GM23338 (cell line): ENCODE measurements around the gene ISL1. TPM values are rescaled to one million over a fixed set of nuclear protein-coding genes. Genes with fewer than 3 reads are reported as not detected.
A peak's percentile ranks its signal among the peaks of the same experiment; 100 is the strongest.

Experiments
- ATAC-seq: fragments of 200-7000 bp; cut with Tn5 transposase; 3 replicates; pipeline ENCODE4 v1.9.1; 2020
- DNase-seq: peaks from one replicate; pipeline ENCODE4 v3.0.0-alpha.2; 2015; ENCODE audit warnings: low spot score
- H2AFZ ChIP-seq: fragments of 200-600 bp; sonication (generic); 2 replicates; pipeline ENCODE4 v1.8.0; 2016; ENCODE audit warnings: antibody characterized with exemption, mild to moderate bottlenecking, moderate library complexity
- H3F3A ChIP-seq: fragments of 200-600 bp; sonication (generic); replicated peaks from 2 replicates; pipeline ENCODE4 v1.8.0; 2017; ENCODE audit warnings: antibody characterized with exemption, mixed run types, low read depth
- H3K27ac ChIP-seq: fragments of 200-600 bp; sonication (generic); 2 replicates; pipeline ENCODE4 v1.6.1; 2016; ENCODE audit warnings: low read depth
- H3K27me3 ChIP-seq: fragments of 200-600 bp; sonication (generic); 2 replicates; pipeline ENCODE4 v1.8.0; 2016; ENCODE audit warnings: mild to moderate bottlenecking, mixed run types, moderate library complexity; ENCODE audit not compliant: insufficient read depth
- H3K36me3 ChIP-seq: fragments of 200-600 bp; sonication (generic); 2 replicates; pipeline ENCODE4 v1.8.0; 2016; ENCODE audit warnings: mild to moderate bottlenecking; ENCODE audit not compliant: insufficient read depth
- H3K4me1 ChIP-seq: fragments of 200-600 bp; sonication (generic); 2 replicates; pipeline ENCODE4 v1.8.0; 2016; ENCODE audit warnings: mild to moderate bottlenecking, moderate library complexity; ENCODE audit not compliant: insufficient read depth
- H3K4me2 ChIP-seq: fragments of 200-600 bp; sonication (generic); 2 replicates; pipeline ENCODE4 v1.7.1; 2017; ENCODE audit warnings: mixed run types
- H3K4me3 ChIP-seq: fragments of 200-600 bp; sonication (generic); 2 replicates; pipeline ENCODE4 v1.6.1; 2016; ENCODE audit warnings: mixed run types
- H3K79me2 ChIP-seq: fragments of 200-600 bp; sonication (generic); replicated peaks from 2 replicates; pipeline ENCODE4 v1.8.0; 2017; ENCODE audit warnings: mild to moderate bottlenecking; ENCODE audit not compliant: insufficient read depth
- H3K9me2 ChIP-seq: fragments of 200-600 bp; sonication (generic); 2 replicates; pipeline ENCODE4 v1.8.0; 2017; ENCODE audit not compliant: insufficient read depth
- H4K20me1 ChIP-seq: fragments of 200-600 bp; sonication (generic); replicated peaks from 2 replicates; pipeline ENCODE4 v1.8.0; 2017; ENCODE audit warnings: mild to moderate bottlenecking; ENCODE audit not compliant: insufficient read depth
- H3K27ac Mint-ChIP-seq: 2 replicates; pipeline ENCODE4 v1.8.0; 2020; ENCODE audit warnings: inconsistent platforms, mild to moderate bottlenecking, moderate library complexity, mixed read lengths
- H3K27me3 Mint-ChIP-seq: 3 replicates; pipeline ENCODE4 v1.8.0; 2022; ENCODE audit warnings: low read depth, mild to moderate bottlenecking, moderate library complexity, mixed read lengths, inconsistent platforms; ENCODE audit not compliant: insufficient read depth, poor library complexity
- H3K36me3 Mint-ChIP-seq: 3 replicates; pipeline ENCODE4 v1.8.0; 2021; ENCODE audit warnings: low read depth, mild to moderate bottlenecking, inconsistent platforms, moderate library complexity, mixed read lengths
- H3K4me1 Mint-ChIP-seq: 3 replicates; pipeline ENCODE4 v1.8.0; 2020; ENCODE audit warnings: mild to moderate bottlenecking, inconsistent platforms, mixed read lengths
- H3K4me3 Mint-ChIP-seq: 3 replicates; pipeline ENCODE4 v1.8.0; 2021; ENCODE audit warnings: moderate library complexity, mild to moderate bottlenecking, inconsistent platforms, mixed read lengths
- H3K9me3 Mint-ChIP-seq: 3 replicates; pipeline ENCODE4 v1.8.0; 2020; ENCODE audit warnings: moderate library complexity, mild to moderate bottlenecking, inconsistent platforms, mixed read lengths
- CREB1 ChIP-seq: fragments of 250-450 bp; sonication (Bioruptor Pico); IDR thresholded peaks from 2 replicates; pipeline ENCODE4 v1.5.0; 2020; ENCODE audit warnings: low read depth, mild to moderate bottlenecking, moderate library complexity
- EZH2 ChIP-seq: fragments of 200-600 bp; sonication (generic); IDR thresholded peaks from one replicate; pipeline ENCODE4 v1.8.0; 2017; ENCODE audit warnings: antibody characterized with exemption, mild to moderate bottlenecking, low read depth; ENCODE audit not compliant: unreplicated experiment
- JUNB ChIP-seq: IDR thresholded peaks from one replicate; pipeline ENCODE4 v1.6.1; 2016; ENCODE audit warnings: antibody characterized with exemption; ENCODE audit not compliant: unreplicated experiment
- STAT1 ChIP-seq: IDR thresholded peaks from one replicate; pipeline ENCODE4 v1.6.1; 2016; ENCODE audit warnings: antibody characterized with exemption; ENCODE audit not compliant: unreplicated experiment
- ZNF114 ChIP-seq: fragments of 250-450 bp; sonication (Bioruptor Pico); IDR thresholded peaks from 2 replicates; pipeline ENCODE4 v1.5.0; 2020; ENCODE audit warnings: mild to moderate bottlenecking, moderate library complexity
- ZNF331 ChIP-seq: fragments of 250-450 bp; sonication (Bioruptor Pico); IDR thresholded peaks from 2 replicates; pipeline ENCODE4 v1.5.0; 2020; ENCODE audit warnings: low read depth, mild to moderate bottlenecking, moderate library complexity
- polyA plus RNA-seq: library from polyadenylated mRNA; unstranded; fragments of >200 nt; fragmentation: Nextera tagmentation; extraction: Ambion mirVana; gene quantifications from 2 replicates; pipeline ENCODE4 v1.2.1, GENCODE V29; 2016
- total RNA-seq: library from RNA; depleted of rRNA; stranded (reverse); fragments of >200 nt; shearing (Covaris generic); gene quantifications from 2 replicates; pipeline ENCODE4 v1.2.3, GENCODE V29; 2014
- TF ChIP-seq, protein P1 (sequence below), 2 experiments: fragments of 200-600 bp in 1 of 2; sonication (generic) in 1 of 2; conservative IDR thresholded peaks; 2 replicates each; pipeline versions ENCODE4 v1.5.1 to v1.6.1; 2016 to 2017; ENCODE audit warnings: antibody characterized with exemption in 2 of 2, low read depth in 2 of 2, mild to moderate bottlenecking in 2 of 2, moderate library complexity in 1 of 2
- TF ChIP-seq, protein P2 (sequence below): IDR thresholded peaks from one replicate; pipeline ENCODE4 v1.6.1; 2018; ENCODE audit warnings: antibody characterized with exemption; ENCODE audit not compliant: unreplicated experiment
- TF ChIP-seq, protein P3 (sequence below): fragments of 250-450 bp; sonication (Bioruptor Pico); IDR thresholded peaks from 2 replicates; pipeline ENCODE4 v1.5.0; 2020; ENCODE audit warnings: mild to moderate bottlenecking, moderate library complexity

The ISL1 gene
- total and polyA plus RNA-seq, 2 experiments from 2014 or later = 0.38 to 0.55 TPM

- H3K27me3 Mint-ChIP-seq = no peaks in the 10 kb centered on the region
- Histone ChIP-seq H2AFZ (no peak overlapping the region), H3K4me1 (no peaks in the 10 kb centered on the region), H4K20me1 (no peaks in the 10 kb centered on the region), H3F3A (no peaks in the 10 kb centered on the region), H3K27me3 (no peaks in the 10 kb centered on the region), H3K4me2 (no peak overlapping the region), H3K27ac (no peak overlapping the region), H3K4me3 (no peak overlapping the region), H3K79me2 (no peaks in the 10 kb centered on the region), H3K36me3 (no peaks in the 10 kb centered on the region), H3K9me2 (no peaks in the 10 kb centered on the region)
- no peaks in the 10 kb centered on the region for H3K36me3 Mint-ChIP-seq
- H3K9me3 Mint-ChIP-seq = no peaks in the 10 kb centered on the region
- H3K4me1 Mint-ChIP-seq = no peaks in the 10 kb centered on the region
- H3K27ac Mint-ChIP-seq = no peak overlapping the region
- TF ChIP-seq, protein P1, sequence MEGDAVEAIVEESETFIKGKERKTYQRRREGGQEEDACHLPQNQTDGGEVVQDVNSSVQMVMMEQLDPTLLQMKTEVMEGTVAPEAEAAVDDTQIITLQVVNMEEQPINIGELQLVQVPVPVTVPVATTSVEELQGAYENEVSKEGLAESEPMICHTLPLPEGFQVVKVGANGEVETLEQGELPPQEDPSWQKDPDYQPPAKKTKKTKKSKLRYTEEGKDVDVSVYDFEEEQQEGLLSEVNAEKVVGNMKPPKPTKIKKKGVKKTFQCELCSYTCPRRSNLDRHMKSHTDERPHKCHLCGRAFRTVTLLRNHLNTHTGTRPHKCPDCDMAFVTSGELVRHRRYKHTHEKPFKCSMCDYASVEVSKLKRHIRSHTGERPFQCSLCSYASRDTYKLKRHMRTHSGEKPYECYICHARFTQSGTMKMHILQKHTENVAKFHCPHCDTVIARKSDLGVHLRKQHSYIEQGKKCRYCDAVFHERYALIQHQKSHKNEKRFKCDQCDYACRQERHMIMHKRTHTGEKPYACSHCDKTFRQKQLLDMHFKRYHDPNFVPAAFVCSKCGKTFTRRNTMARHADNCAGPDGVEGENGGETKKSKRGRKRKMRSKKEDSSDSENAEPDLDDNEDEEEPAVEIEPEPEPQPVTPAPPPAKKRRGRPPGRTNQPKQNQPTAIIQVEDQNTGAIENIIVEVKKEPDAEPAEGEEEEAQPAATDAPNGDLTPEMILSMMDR (conservative IDR thresholded peaks at IDR 0.05; ENCODE audit: low read depth in 2 of 2) = peak in 1 of 2 experiments; percentile 44; a peak in 3 of 4 replicates
- no peak for TF ChIP-seq JUNB
- DNase-seq = no peak
- no peak overlapping the region for H3K4me3 Mint-ChIP-seq
- ATAC-seq = no peak
These were observed 32.9 kb downstream of the ISL1 start for GRCh38 chr5:51416149-51416548.

- DNase-seq = no peak
- H3K4me3 Mint-ChIP-seq = no peak overlapping the region
- H2AFZ ChIP-seq = no peak overlapping the region
- H3K27me3 ChIP-seq = no peaks in the 10 kb centered on the region
- H3K4me3 ChIP-seq = no peak overlapping the region
- H3K36me3 Mint-ChIP-seq = no peaks in the 10 kb centered on the region
- no peaks in the 10 kb centered on the region for H4K20me1 ChIP-seq
- H3K4me1 Mint-ChIP-seq = no peaks in the 10 kb centered on the region
- ATAC-seq = no peak
- no peaks in the 10 kb centered on the region for H3K9me2 ChIP-seq
- H3K4me2 ChIP-seq = no peak overlapping the region
- peaks cover 2% of the 10 kb centered on the region for H3K27me3 Mint-ChIP-seq
- no peaks in the 10 kb centered on the region for H3K9me3 Mint-ChIP-seq
- H3F3A ChIP-seq = no peaks in the 10 kb centered on the region
- no peaks in the 10 kb centered on the region for H3K36me3 ChIP-seq
- H3K27ac Mint-ChIP-seq = no peak overlapping the region
- no peaks in the 10 kb centered on the region for H3K79me2 ChIP-seq
- H3K4me1 ChIP-seq = no peaks in the 10 kb centered on the region
- H3K27ac ChIP-seq = no peak overlapping the region
- TF ChIP-seq JUNB (no peak), CREB1 (CRISPR knock-in tag) (no peak), ZNF331 (CRISPR knock-in tag) (no peak), ZNF114 (CRISPR knock-in tag) (no peak), STAT1 (no peak), EZH2 (no peak)
- TF ChIP-seq, protein P2, sequence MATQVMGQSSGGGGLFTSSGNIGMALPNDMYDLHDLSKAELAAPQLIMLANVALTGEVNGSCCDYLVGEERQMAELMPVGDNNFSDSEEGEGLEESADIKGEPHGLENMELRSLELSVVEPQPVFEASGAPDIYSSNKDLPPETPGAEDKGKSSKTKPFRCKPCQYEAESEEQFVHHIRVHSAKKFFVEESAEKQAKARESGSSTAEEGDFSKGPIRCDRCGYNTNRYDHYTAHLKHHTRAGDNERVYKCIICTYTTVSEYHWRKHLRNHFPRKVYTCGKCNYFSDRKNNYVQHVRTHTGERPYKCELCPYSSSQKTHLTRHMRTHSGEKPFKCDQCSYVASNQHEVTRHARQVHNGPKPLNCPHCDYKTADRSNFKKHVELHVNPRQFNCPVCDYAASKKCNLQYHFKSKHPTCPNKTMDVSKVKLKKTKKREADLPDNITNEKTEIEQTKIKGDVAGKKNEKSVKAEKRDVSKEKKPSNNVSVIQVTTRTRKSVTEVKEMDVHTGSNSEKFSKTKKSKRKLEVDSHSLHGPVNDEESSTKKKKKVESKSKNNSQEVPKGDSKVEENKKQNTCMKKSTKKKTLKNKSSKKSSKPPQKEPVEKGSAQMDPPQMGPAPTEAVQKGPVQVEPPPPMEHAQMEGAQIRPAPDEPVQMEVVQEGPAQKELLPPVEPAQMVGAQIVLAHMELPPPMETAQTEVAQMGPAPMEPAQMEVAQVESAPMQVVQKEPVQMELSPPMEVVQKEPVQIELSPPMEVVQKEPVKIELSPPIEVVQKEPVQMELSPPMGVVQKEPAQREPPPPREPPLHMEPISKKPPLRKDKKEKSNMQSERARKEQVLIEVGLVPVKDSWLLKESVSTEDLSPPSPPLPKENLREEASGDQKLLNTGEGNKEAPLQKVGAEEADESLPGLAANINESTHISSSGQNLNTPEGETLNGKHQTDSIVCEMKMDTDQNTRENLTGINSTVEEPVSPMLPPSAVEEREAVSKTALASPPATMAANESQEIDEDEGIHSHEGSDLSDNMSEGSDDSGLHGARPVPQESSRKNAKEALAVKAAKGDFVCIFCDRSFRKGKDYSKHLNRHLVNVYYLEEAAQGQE = no peak
- TF ChIP-seq, protein P3, sequence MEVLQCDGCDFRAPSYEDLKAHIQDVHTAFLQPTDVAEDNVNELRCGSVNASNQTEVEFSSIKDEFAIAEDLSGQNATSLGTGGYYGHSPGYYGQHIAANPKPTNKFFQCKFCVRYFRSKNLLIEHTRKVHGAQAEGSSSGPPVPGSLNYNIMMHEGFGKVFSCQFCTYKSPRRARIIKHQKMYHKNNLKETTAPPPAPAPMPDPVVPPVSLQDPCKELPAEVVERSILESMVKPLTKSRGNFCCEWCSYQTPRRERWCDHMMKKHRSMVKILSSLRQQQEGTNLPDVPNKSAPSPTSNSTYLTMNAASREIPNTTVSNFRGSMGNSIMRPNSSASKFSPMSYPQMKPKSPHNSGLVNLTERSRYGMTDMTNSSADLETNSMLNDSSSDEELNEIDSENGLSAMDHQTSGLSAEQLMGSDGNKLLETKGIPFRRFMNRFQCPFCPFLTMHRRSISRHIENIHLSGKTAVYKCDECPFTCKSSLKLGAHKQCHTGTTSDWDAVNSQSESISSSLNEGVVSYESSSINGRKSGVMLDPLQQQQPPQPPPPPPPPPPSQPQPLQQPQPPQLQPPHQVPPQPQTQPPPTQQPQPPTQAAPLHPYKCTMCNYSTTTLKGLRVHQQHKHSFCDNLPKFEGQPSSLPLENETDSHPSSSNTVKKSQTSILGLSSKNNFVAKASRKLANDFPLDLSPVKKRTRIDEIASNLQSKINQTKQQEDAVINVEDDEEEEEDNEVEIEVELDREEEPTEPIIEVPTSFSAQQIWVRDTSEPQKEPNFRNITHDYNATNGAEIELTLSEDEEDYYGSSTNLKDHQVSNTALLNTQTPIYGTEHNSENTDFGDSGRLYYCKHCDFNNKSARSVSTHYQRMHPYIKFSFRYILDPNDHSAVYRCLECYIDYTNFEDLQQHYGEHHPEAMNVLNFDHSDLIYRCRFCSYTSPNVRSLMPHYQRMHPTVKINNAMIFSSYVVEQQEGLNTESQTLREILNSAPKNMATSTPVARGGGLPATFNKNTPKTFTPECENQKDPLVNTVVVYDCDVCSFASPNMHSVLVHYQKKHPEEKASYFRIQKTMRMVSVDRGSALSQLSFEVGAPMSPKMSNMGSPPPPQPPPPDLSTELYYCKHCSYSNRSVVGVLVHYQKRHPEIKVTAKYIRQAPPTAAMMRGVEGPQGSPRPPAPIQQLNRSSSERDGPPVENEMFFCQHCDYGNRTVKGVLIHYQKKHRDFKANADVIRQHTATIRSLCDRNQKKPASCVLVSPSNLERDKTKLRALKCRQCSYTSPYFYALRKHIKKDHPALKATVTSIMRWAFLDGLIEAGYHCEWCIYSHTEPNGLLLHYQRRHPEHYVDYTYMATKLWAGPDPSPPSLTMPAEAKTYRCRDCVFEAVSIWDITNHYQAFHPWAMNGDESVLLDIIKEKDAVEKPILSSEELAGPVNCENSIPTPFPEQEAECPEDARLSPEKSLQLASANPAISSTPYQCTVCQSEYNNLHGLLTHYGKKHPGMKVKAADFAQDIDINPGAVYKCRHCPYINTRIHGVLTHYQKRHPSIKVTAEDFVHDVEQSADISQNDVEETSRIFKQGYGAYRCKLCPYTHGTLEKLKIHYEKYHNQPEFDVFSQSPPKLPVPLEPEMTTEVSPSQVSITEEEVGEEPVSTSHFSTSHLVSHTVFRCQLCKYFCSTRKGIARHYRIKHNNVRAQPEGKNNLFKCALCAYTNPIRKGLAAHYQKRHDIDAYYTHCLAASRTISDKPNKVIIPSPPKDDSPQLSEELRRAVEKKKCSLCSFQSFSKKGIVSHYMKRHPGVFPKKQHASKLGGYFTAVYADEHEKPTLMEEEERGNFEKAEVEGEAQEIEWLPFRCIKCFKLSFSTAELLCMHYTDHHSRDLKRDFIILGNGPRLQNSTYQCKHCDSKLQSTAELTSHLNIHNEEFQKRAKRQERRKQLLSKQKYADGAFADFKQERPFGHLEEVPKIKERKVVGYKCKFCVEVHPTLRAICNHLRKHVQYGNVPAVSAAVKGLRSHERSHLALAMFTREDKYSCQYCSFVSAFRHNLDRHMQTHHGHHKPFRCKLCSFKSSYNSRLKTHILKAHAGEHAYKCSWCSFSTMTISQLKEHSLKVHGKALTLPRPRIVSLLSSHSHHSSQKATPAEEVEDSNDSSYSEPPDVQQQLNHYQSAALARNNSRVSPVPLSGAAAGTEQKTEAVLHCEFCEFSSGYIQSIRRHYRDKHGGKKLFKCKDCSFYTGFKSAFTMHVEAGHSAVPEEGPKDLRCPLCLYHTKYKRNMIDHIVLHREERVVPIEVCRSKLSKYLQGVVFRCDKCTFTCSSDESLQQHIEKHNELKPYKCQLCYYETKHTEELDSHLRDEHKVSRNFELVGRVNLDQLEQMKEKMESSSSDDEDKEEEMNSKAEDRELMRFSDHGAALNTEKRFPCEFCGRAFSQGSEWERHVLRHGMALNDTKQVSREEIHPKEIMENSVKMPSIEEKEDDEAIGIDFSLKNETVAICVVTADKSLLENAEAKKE (CRISPR knock-in tag) = no peak
These were observed 49.9 kb downstream of the ISL1 start for GRCh38 chr5:51433052-51433710.
